ENCODE data around the gene SLC7A14.

The SLC7A14 gene

GRCh38 chr3:170421758-170422157 is 164.1 kb downstream of the SLC7A14 start:
- no peak for DNase-seq

- no peak for DNase-seq
These were observed 164.7 kb downstream of the SLC7A14 start for GRCh38 chr3:170421111-170421641.

- no peak for DNase-seq
These were observed 165.5 kb downstream of the SLC7A14 start for GRCh38 chr3:170420307-170420821.

- DNase-seq: peak; percentile 54
These were observed 166.3 kb downstream of the SLC7A14 start for GRCh38 chr3:170419557-170420087.

- peak; percentile 50 for DNase-seq
These were observed 167.2 kb downstream of the SLC7A14 start, which contains the start of gene CLDN11 for GRCh38 chr3:170418422-170419398. Gene CLDN11, plus strand, starts transcription at chr3:170418868. Its CDS starts 199 bp downstream, at chr3:170419067.

GRCh38 chr3:170417090-170417489 is 168.8 kb downstream of the SLC7A14 start:
- DNase-seq: no peak

- DNase-seq: no peak
These were observed 171.6 kb downstream of the SLC7A14 start for GRCh38 chr3:170414202-170414663.

GRCh38 chr3:170413291-170413690 is 172.6 kb downstream of the SLC7A14 start:
- DNase-seq: no peak

GRCh38 chr3:170410428-170411029 is 175.3 kb downstream of the SLC7A14 start:
- no peak for DNase-seq

Measured in NCI-H510A (cell line).